IPS DF 4.7 (cell line): ENCODE results near the gene MT1B.
"Not testable (repeated sequence)": the region's sequence is repeated elsewhere in the genome, so short reads cannot be mapped to it uniquely, and the experiment has no call there.

Experiments used
- DNase-seq: peaks from one replicate; pipeline ENCODE4 v3.0.0-alpha.2; 2013; ENCODE audit warnings: low spot score; ENCODE audit errors: extremely low read depth

MT1B gene

DNA sequence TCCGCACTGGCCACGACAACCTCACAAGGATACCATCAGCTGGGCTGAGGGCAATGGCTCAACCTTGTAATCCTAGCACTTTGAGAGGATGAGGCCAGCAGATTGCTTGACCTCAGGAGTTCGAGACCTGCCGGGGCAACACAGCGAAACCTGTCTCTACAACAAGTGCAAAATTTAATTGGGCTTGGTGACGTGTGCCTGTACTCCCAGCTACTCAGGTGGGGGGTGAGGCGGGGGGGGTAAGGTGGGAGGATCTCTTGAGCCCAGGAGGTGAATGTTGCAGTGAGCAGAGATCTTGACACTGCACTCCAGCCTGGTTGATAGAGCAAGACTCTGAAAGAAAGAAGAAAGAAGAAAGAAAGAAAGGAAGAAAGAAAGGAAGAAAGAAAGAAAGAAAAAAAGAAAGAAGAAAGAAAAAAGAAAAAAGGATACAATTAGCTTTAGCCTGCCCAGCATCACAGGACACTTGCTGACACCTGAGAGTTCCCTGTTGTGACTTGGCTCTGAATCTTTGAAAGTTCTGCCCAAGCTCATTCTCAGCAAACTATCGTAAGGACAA lies 31.3 kb upstream of the MT1B start:
- no peak for DNase-seq

GRCh38 chr16:56621665-56622445 lies 29.8 kb upstream of the MT1B start:
- not testable (repeated sequence) for DNase-seq

GRCh38 chr16:56623184-56623583 lies 28.5 kb upstream of the MT1B start:
- not testable (repeated sequence) for DNase-seq

GRCh38 chr16:56623637-56624036 lies 28.0 kb upstream of the MT1B start:
- DNase-seq, result no peak

- no peak for DNase-seq
Observed at GRCh38 chr16:56625140-56625942, 26.3 kb upstream of the MT1B start, which contains the start of gene MT1E. TSS of gene MT1E (plus strand) at chr16:56625781. CDS start at chr16:56625852, 71 bp downstream.

DNA sequence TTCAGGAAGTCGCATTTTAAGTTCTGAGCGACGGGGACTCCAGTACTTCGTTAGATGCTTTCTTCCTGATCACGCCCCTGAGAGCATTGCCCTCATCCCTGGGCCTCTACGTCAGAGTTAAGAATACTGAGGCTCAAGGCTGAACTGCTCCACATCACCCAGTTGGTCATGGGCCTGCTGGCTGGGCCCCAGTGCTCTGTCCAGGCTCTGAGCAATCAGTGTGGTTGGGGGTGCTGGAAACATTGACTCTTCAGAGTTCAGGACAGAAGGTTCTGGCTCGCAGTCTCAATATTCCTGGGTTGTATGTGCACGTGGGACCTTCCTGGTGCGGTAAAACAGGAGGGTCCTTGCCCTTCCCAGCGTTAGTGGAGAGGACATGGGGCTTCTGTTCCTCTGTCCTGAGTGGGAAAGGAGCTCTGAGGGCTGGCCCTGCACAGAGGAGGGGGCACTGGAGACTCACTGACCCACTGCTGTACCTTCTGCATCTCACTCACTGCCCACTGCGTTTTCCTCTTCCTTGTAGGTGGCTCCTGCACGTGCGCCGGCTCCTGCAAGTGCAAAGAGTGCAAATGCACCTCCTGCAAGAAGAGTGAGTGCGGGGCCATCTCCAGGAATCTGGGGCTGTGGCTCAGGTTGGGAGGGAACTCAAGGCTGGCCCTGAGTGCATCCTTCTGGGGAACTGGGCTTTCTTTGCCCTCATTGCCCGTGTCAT lies 25.6 kb upstream of the MT1B start:
- DNase-seq, result no peak

- no peak for DNase-seq
Observed at GRCh38 chr16:56626685-56627084, 25.0 kb upstream of the MT1B start.

GRCh38 chr16:56628486-56629350 lies 23.0 kb upstream of the MT1B start:
- DNase-seq, result no peak

DNA sequence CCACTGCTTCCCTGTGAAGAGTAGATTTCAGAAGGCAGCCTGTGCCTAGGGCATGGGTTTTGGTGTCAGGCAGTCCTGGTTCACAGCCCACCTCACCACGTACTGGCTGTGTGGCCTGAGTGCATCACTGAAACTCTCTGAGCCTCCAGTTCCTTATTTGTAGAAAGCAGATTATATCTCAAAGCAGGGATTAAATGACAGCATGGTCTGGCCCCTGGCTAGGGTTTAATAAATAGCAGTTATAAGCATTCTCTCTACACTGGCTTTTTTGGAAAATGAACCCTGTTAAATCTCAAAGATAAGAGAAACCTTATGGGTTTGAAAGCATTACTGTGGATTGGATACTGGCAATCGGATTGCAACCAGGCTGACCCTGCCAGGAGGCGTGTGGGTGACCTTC lies 22.2 kb upstream of the MT1B start:
- no peak for DNase-seq

GRCh38 chr16:56630134-56630533 lies 21.6 kb upstream of the MT1B start:
- DNase-seq, result no peak

- DNase-seq, result no peak
Observed at GRCh38 chr16:56631197-56631596, 20.5 kb upstream of the MT1B start.

GRCh38 chr16:56631832-56632155 lies 19.9 kb upstream of the MT1B start:
- no peak for DNase-seq

DNA sequence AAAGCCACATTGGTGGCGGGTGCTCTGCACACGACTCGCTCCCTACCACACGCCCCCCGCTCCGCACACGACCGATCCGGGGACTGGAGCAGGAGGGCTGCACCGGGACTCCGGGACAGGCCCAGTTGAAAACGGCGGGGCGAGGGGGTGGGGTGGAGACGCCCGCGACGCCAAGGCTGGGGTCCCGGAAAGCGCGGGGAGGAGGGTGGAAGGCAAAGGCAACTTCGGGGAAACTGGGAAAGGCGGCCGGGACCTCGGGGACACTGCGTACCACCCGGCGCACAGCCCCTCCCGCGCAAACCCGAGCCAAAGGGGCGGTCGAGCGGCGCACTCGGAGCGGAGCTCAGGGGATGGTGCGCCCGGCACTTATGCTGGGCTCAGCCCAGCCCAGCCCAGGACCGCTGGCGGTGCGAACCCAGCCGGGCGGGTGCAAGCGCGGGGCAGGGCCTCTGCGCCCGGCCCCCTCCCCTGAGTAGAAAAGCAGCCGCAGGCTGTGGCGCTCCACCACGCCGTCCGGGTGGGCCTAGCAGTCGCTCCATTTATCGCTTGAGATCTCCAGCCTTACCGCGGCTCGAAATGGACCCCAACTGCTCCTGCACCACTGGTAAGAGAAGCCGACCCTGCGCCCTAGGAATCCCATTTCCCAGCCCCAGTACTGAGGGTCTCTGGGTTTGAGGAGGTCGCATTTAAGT lies 19.4 kb upstream of the MT1B start, which contains the start of gene MT1M:
MT1M (plus strand) TSS at position 504 of the 692 bp plus-strand sequence; CDS start at position 577, 73 bp downstream.
- no peak for DNase-seq

DNA sequence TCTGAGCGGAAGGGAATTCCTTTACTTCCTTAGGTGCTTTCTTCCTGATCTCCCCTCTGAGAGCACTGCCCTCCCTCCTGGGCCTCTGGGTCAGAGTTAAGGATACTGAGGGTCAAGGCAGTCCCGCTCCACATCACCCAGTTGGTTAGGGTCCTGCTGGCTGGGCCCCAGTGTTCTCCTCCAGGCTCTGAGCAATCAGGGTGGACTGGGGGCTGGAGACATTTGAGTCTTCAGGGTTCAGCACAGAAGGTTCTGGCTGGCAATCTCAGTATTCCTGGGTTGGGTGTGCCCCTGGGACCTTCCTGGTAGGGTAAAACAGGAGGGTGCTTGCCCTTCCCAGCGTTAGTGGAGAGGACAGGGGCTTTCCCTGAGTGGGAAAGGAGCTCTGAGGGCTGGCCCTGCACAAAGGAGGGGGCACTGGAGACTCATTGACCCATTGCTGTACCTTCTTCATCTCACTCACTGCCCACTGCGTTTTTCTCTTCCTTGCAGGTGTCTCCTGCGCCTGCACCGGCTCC lies 18.8 kb upstream of the MT1B start:
- no peak for DNase-seq

DNA sequence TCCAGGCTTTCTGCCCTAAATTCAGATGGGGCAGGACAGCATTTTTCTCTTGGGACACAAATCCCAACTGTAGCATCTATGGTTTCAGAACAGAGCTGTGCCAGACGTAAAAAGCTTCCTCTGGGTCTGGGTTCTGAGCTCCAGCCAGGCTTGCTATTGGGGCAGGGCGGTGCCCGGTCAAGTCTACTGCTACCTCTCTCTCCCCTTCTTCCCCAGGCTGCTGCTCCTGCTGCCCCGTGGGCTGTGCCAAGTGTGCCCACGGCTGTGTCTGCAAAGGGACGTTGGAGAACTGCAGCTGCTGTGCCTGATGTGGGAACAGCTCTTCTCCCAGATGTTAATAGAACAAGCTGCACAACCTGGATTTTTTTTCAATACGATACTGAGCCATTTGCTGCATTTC lies 18.2 kb upstream of the MT1B start:
- DNase-seq, result no peak

DNA sequence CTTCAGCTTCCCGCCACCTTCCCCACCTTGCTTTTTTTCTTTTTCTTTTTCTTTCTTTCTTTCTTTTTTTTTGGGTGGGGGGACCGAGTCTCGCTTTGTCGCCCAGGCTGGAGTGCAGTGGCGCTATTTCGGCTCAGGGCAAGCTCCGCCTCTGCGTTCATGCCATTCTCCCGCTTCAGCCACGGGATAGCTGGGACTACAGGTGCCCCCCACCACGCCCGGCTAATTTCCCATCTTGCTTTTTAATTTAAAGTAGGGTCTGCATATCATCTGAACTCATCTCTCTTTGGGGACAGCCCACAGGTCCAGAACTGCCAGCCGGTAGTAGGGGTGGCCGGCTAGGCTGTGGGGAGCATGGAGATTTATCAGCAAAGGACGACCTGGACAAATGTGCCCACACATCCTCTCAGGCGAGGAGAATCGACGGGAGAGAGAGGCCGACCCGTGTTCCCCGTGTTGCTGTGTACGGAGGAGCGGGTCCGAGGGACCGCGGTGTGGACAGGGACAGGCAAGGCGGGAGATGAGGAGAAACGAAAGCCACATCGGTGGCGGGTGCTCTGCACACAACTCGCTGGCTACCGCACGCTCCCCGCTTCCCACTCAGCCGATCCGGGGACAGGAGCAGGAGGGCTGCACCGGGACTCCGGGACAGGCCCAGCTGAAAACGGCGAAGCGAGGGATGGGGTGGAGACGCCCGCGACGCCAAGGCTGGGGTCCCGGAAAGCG lies 16.8 kb upstream of the MT1B start:
- DNase-seq, result no peak

- DNase-seq, result no peak
Observed at GRCh38 chr16:56635441-56635967, 16.2 kb upstream of the MT1B start.

DNA sequence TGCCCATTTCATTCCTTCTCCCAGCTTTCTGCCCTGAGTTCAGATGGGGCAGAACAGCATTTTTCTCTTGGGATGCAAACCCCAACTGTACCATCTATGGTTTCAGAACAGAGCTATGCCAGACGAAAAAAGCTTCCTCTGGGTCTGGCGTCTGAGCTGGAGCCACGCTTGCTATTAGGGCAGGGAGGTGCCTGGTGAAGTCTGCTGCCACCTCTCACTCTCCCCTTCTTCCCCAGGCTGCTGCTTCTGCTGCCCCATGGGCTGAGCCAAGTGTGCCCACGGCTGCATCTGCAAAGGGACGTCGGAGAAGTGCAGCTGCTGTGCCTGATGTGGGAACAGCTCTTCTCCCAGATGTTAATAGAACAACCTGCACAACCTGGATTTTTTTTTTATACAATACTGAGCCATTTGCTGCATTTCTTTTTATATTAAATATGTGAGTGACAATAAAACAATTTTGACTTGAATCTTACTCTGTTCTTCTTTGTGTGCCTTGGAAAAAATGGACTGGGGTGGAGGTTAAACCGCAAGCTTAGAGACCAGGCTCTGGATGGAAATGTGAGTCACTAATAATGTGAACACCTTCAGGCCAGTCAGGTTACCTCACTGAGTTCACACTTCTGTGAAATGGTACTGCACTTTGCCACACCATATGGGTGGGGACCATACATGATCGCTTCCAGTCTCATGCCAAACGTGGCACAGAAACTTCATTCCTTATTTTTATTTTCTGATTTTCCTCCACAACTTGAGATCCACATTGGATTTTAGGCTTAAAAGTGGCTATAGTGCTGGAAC lies 14.9 kb upstream of the MT1B start:
- no peak for DNase-seq
